Upper lobe of left lung (tissue), 4 donors: ENCODE data around the gene TBX4.

Experiments
- POLR2A ChIP-seq, 4 donors: fragments of 450-650 bp; IDR thresholded peaks; one replicate each; pipeline ENCODE4 v1.5.1; 2016 to 2017; ENCODE audit warnings: antibody characterized with exemption in 4 of 4, mild to moderate bottlenecking in 2 of 4
- POLR2AphosphoS5 ChIP-seq, 2 donors: sonication (generic); formaldehyde crosslinking; IDR thresholded peaks; one replicate each; pipeline ENCODE4 v1.5.1; 2017; ENCODE audit warnings: antibody characterized with exemption in 2 of 2
- TF ChIP-seq, protein P1 (sequence below), 6 experiments: fragments of 450-650 bp in 4 of 6; fragments of 200-600 bp in 2 of 6; sonication (generic) in 2 of 6; IDR thresholded peaks; one replicate each; pipeline ENCODE4 v1.5.1; 2016 to 2019; ENCODE audit warnings: antibody characterized with exemption in 6 of 6

DNA sequence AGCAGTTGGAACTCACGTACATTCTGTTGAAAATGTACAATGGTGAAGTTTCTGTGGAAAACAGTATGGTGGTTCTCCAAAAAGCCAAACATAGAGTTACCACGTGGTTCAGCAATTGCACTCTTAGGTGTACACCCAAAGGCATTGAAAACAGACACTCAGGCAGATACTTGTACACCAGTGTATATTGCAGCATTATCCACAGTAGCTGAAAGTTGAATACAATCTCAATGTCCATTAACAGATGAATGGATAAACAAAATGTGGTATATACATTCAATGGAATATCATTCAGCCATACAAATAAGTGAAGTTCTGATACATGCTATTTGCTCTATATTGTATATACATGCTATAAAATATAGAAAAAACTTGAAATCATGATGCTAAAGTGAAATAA is 29.4 kb upstream of the TBX4 start:
- no peak for TF ChIP-seq POLR2AphosphoS5 (IDR thresholded peaks at IDR 0.05)
- TF ChIP-seq, protein P1, sequence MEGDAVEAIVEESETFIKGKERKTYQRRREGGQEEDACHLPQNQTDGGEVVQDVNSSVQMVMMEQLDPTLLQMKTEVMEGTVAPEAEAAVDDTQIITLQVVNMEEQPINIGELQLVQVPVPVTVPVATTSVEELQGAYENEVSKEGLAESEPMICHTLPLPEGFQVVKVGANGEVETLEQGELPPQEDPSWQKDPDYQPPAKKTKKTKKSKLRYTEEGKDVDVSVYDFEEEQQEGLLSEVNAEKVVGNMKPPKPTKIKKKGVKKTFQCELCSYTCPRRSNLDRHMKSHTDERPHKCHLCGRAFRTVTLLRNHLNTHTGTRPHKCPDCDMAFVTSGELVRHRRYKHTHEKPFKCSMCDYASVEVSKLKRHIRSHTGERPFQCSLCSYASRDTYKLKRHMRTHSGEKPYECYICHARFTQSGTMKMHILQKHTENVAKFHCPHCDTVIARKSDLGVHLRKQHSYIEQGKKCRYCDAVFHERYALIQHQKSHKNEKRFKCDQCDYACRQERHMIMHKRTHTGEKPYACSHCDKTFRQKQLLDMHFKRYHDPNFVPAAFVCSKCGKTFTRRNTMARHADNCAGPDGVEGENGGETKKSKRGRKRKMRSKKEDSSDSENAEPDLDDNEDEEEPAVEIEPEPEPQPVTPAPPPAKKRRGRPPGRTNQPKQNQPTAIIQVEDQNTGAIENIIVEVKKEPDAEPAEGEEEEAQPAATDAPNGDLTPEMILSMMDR (IDR thresholded peaks at IDR 0.05): no peak
- no peak for TF ChIP-seq POLR2A (IDR thresholded peaks at IDR 0.05)
